ENCODE measurements around the gene IDS.

Gene IDS

DNA sequence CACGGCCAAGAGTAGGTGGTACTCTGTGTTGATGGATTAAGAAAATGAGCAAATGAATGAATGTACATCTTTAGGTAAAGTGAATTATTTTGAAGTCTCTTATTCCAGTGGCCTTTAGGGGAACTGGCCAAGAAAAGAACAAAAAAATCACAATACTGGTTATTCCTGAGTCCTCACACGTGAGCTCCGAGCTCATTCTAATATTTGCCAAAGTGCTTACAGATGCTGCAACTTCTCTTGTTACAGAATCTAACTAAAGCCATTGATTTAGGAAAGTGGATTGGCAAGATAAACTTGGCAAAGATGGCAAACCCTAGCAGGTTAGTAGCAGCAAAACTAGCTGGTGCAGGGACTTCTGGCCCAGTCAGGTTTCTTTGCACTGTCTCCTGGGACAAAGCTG lies 37.6 kb downstream of the IDS start:
- TF ChIP-seq, protein P1, sequence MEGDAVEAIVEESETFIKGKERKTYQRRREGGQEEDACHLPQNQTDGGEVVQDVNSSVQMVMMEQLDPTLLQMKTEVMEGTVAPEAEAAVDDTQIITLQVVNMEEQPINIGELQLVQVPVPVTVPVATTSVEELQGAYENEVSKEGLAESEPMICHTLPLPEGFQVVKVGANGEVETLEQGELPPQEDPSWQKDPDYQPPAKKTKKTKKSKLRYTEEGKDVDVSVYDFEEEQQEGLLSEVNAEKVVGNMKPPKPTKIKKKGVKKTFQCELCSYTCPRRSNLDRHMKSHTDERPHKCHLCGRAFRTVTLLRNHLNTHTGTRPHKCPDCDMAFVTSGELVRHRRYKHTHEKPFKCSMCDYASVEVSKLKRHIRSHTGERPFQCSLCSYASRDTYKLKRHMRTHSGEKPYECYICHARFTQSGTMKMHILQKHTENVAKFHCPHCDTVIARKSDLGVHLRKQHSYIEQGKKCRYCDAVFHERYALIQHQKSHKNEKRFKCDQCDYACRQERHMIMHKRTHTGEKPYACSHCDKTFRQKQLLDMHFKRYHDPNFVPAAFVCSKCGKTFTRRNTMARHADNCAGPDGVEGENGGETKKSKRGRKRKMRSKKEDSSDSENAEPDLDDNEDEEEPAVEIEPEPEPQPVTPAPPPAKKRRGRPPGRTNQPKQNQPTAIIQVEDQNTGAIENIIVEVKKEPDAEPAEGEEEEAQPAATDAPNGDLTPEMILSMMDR (conservative IDR thresholded peaks at IDR 0.05), result no peak
- TF ChIP-seq ZFX (IDR thresholded peaks at IDR 0.05), result no peak
- no peak overlapping the region for H3K27ac ChIP-seq

DNA sequence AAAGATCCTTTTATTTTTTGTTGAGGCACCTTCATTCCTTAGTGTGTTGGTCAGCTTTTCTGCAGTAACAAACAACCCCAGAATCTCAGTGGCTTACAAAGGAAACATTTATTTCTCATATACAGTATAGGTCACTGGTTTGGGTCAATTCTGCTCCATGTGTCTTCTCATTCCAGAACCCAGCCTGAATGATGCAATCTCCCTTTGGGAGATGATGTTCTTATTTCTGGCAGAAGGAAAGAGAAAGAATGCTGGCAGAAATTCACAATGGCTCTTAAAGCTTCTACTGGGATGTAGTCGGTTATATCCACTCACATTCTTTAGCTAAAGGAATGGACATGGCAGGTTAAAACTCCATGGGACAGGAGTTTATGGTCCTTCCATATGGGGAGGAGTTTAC lies 42.3 kb downstream of the IDS start:
- H3K27ac ChIP-seq, result no peak overlapping the region
- TF ChIP-seq, protein P1 (conservative IDR thresholded peaks at IDR 0.05), result no peak
- TF ChIP-seq ZFX (IDR thresholded peaks at IDR 0.05), result no peak

DNA sequence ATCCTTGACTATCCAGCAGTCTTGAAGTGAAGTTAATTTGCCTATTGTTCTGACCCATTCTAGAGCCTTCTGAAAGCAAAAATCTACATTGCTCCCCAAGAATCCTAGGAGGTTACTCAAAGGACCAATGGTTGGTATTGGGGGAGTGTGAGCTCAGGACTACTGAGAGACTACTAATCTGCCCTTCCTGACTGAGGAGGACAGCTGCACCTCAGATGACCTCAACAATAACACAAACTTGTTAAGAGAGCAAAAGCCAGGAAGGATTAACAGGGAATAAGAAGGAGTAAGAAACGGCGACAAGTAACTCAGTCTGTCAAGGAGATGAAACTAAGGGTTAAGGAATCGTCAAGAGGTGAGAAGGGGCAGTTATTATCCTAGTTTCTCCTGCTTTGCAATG lies 43.4 kb downstream of the IDS start:
- TF ChIP-seq, protein P1 (conservative IDR thresholded peaks at IDR 0.05), result no peak
- TF ChIP-seq ZFX (IDR thresholded peaks at IDR 0.05), result no peak
- H3K27ac ChIP-seq, result no peak overlapping the region

DNA sequence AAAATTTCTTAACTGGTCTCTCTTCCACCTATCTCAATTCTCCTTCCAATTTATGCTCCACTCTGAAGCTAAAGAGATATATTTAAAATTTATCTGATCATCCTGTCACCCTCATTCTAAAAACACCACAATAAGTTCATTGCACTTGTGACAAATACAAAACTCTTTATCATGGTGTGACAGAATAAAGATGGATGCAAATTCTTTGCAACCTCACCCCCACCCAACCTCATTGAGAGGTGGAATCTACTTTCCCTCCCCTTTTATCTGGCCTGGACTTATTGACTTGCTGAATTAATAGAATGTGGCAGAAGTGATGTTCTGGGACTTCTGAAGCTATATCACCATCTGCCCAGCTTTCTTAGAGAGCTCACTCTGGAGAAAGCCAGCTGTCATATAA lies 46.5 kb downstream of the IDS start:
- H3K27ac ChIP-seq, result no peak overlapping the region
- TF ChIP-seq, protein P1 (conservative IDR thresholded peaks at IDR 0.05), result no peak
- no peak for TF ChIP-seq ZFX (IDR thresholded peaks at IDR 0.05)

DNA sequence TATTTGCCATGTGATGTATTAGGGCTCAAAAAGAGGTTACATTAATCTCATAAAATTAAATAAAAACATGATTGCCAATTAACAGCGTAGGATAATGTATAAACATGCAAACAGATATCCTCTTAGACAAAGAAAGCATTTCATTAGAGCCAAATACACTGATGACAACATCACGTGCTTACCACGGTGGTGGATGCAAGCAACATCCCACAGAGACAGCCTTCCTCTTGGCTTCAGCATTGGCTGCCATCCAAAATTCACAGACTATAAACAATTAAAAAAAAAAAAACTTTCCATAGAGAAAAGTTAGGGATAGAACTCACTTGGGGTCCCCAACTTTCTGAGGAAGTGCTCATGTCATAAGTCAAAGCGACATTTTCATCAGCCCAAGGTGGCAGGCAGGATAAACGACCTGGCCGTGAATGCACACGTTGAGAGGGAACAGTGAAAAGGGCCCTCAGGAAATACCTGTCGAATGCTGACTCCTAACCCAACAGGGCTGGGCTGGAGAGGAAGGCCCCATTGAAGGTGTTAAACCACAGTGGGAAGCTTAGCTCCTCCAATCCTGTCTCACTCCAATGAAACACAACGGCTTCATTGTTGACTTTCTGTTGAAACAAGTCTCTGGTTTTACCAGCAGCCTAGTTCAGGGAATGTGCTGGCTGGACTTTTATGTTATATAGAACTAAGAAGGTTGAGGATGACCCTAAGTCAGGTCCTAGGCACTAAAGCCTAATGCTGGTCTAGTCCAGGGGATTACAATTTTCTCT lies 48.4 kb downstream of the IDS start:
- TF ChIP-seq, protein P1 (conservative IDR thresholded peaks at IDR 0.05), result no peak
- no peak for TF ChIP-seq ZFX (IDR thresholded peaks at IDR 0.05)
- H3K27ac ChIP-seq, result no peak overlapping the region

DNA sequence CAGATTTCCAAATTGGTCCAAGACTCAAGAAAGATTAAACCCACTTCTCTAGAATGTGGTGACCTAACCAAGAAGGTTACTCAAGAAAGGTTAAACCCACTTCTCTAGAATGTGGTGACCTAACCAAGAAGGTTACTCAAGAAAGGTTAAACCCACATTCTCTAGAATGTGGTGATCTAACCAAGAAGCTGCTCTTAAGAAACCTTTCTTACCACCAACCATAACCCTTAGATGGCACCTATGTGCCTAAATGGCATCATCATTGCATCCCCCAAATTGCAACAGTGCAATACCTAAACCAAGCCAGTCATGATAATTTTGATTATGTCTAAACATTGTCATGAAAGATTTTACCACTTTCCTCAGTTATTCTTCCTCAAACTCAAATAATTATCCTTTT lies 49.2 kb downstream of the IDS start:
- TF ChIP-seq ZFX (IDR thresholded peaks at IDR 0.05), result no peak
- TF ChIP-seq, protein P1 (conservative IDR thresholded peaks at IDR 0.05), result no peak

DNA sequence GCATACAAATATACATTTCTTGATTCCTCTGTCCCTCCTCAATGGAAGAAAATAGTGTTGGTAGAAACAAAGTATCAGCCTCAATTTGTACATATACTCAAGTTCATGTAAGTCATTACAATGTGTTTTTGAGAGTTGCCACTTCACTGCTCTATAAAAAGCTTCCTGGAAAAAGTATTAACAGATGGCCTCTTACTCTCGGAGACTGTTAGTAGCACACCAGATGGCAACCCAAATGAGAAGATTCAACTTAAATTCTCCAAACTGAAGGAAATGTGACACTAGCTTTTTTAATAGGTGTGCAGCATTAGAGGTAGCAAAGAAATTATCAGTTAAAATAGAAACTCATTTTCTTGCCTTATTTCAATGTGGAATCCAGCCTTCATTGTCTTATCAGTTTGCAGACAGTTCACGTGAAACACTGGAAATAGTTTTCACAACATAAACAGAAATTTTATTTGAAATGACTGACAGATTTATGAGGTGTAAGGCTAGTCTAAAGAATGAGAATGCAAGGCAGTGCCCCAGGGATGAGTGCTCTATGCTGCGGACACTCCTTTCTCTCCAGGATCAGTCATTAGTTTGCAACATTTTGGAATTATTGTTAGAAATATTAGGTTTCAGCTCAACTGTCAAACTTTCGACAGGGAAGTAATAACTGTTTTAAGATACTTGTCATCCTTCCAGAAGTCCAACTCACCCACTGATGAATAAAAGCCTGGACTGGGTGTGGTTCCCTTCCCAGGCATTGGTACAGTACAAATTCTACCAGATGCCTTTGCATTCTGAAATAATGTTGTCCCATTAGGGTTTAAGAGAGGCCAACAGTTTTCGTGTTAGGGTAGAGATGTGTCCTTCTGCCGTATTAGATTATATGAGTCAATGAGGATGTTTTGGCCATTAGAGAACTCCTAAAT lies 50.9 kb downstream of the IDS start:
- no peak overlapping the region for H3K27ac ChIP-seq

More for the DNA sequence above, 49.2 kb downstream of the IDS start:
- H3K27ac ChIP-seq, result no peak overlapping the region

More for the DNA sequence above, 50.9 kb downstream of the IDS start:
- TF ChIP-seq, protein P1 (conservative IDR thresholded peaks at IDR 0.05), result no peak
- TF ChIP-seq ZFX (IDR thresholded peaks at IDR 0.05), result no peak
